ENCODE measurements around the gene ATP1A1. TPM values are rescaled to one million over a fixed set of nuclear protein-coding genes. Genes with fewer than 3 reads are reported as not detected.

The ATP1A1 gene
- total and polyA plus RNA-seq, 9 of the 15 experiments (the other 6 are each of a cell fraction or from before 2014, with no cell fraction given): 99.3 to 513 (median 234) TPM

DNA sequence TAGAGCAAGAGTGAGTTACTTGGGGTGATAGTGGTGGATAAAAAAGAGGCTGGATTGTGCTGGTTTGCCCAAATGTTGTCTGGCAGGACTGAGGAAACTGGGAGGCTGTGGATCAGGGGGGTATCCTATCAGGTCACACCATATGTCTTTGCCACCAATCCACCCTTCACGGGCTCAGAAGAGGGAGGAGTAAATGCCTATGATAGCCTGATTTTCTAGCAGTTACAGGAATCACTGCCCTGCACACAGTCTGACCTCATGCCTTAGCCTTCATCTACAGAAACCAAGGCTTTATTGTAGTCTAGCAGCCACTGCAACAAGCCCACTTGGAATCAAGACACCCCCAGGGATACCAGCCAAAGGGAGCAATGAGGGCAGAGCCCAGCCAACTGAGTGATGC is 51.8 kb downstream of the ATP1A1 start:
- Histone ChIP-seq H3K79me2 (ENCODE audit: control insufficient read depth, insufficient read depth, low read length) (no peaks in the 10 kb centered on the region), H3K4me1 (replicated peaks in 1 of 2; ENCODE audit: control insufficient read depth in 2 of 2, insufficient read depth in 2 of 2, low read length in 2 of 2) (peaks cover 14 to 24% of the 10 kb centered on the region in 2 experiments; a peak in 4 of 5 replicates), H3K9ac (ENCODE audit: insufficient read depth in 1 of 2, low read depth in 2 of 2, low read length in 2 of 2) (no peak overlapping the region), H4K20me1 (replicated peaks; ENCODE audit: control insufficient read depth, insufficient read depth, low read length) (no peaks in the 10 kb centered on the region), H3K9me3 (replicated peaks; ENCODE audit: control insufficient read depth, insufficient read depth, low read depth, low read length) (no peaks in the 10 kb centered on the region), H3K4me3 (no peak overlapping the region), H3K27me3 (ENCODE audit: control insufficient read depth in 2 of 2, insufficient read depth in 2 of 2, low read length in 2 of 2) (no peaks in the 10 kb centered on the region; a peak in 1 of 5 replicates), H3K36me3 (ENCODE audit: control insufficient read depth, insufficient read depth, low read length) (no peaks in the 10 kb centered on the region), H3K27ac (ENCODE audit: extremely low read depth, low read depth, low read length) (no peak overlapping the region), H3K9me1 (ENCODE audit: control insufficient read depth, insufficient read depth, low read length) (no peaks in the 10 kb centered on the region), H2AFZ (ENCODE audit: low read depth, low read length) (no peak overlapping the region), H3K4me2 (ENCODE audit: insufficient read depth, low read length) (no peak overlapping the region)
- ChIA-PET CTCF (ENCODE audit: low intra/inter-chr PET ratio) (no interaction called here), POLR2A (no interaction called here)
- TF ChIP-seq CBFA2T3 (IDR thresholded peaks at IDR 0.05): peak; percentile 15; the same call in 1 of the 2 replicates
- no peak for TF ChIP-seq STAT5A (IDR thresholded peaks at IDR 0.05; ENCODE audit: borderline replicate concordance, low read length)
- FAIRE-seq (no peak), DNase-seq (ENCODE audit: extremely low read depth in 1 of 4, low spot score in 3 of 4) (peak in 1 of 4 experiments; percentile 39), ATAC-seq (no peak)
- intact Hi-C loops (cut with micrococcal nuclease): no loop called here
- BruUV-seq (replicated peaks): no TSS peak
- 0% methylated on average over 1 of the region's 1 CpG for WGBS (ENCODE audit: insufficient coverage, low coverage, missing lambda C conversion rate)
- in situ Hi-C loops (cut with MboI): no loop called here

- Histone ChIP-seq H3K79me2 (ENCODE audit: control insufficient read depth, insufficient read depth, low read length) (no peaks in the 10 kb centered on the region), H3K4me2 (ENCODE audit: insufficient read depth, low read length) (no peak overlapping the region), H3K9me1 (ENCODE audit: control insufficient read depth, insufficient read depth, low read length) (no peaks in the 10 kb centered on the region), H3K27me3 (ENCODE audit: control insufficient read depth in 2 of 2, insufficient read depth in 2 of 2, low read length in 2 of 2) (no peaks in the 10 kb centered on the region; a peak in 1 of 5 replicates), H2AFZ (ENCODE audit: low read depth, low read length) (no peak overlapping the region), H4K20me1 (replicated peaks; ENCODE audit: control insufficient read depth, insufficient read depth, low read length) (no peaks in the 10 kb centered on the region), H3K36me3 (ENCODE audit: control insufficient read depth, insufficient read depth, low read length) (no peaks in the 10 kb centered on the region), H3K4me1 (replicated peaks in 1 of 2; ENCODE audit: control insufficient read depth in 2 of 2, insufficient read depth in 2 of 2, low read length in 2 of 2) (peaks cover 10 to 15% of the 10 kb centered on the region in 2 experiments; a peak in 4 of 5 replicates), H3K9ac (ENCODE audit: insufficient read depth in 1 of 2, low read depth in 2 of 2, low read length in 2 of 2) (peak overlapping the region in 1 of 2 experiments; percentile 36; a peak in 1 of 4 replicates), H3K9me3 (replicated peaks; ENCODE audit: control insufficient read depth, insufficient read depth, low read depth, low read length) (no peaks in the 10 kb centered on the region), H3K27ac (ENCODE audit: extremely low read depth, low read depth, low read length) (no peak overlapping the region), H3K4me3 (no peak overlapping the region)
- ChIA-PET POLR2A (interaction anchor here (0.6 to 1.2 kb wide), 3 partner anchors 9 to 906 kb away, joined by 3 to 6 read pairs (median 3); no protein-coding TSS in a partner anchor), CTCF (ENCODE audit: low intra/inter-chr PET ratio) (no interaction called here)
- DNase-seq (ENCODE audit: extremely low read depth in 1 of 4, low spot score in 3 of 4) (no peak), FAIRE-seq (no peak), ATAC-seq (no peak)
- no peak for TF ChIP-seq ZNF133 (CRISPR knock-in tag; IDR thresholded peaks at IDR 0.05)
- TF ChIP-seq POLR2A (conservative IDR thresholded peaks at IDR 0.05): no peak
- TF ChIP-seq ADNP (tag; IDR thresholded peaks at IDR 0.05): no peak
- peak in 1 of 3 experiments; percentile 24; a peak in 1 of 6 replicates for TF ChIP-seq ZBTB11 (CRISPR knock-in tag; IDR thresholded peaks at IDR 0.05)
- no peak for TF ChIP-seq ZNF232 (CRISPR knock-in tag; IDR thresholded peaks at IDR 0.05)
- TF ChIP-seq ZNF311 (CRISPR knock-in tag; IDR thresholded peaks at IDR 0.05): no peak
- intact Hi-C loops (cut with micrococcal nuclease) (no loop called here), in situ Hi-C loops (cut with MboI) (no loop called here)
- WGBS (ENCODE audit: insufficient coverage, low coverage, missing lambda C conversion rate): 24% methylated on average over 5 of the region's 5 CpGs
- no TSS peak for BruUV-seq (replicated peaks)
Observed at GRCh38 chr1:116425987-116426386, 52.9 kb downstream of the ATP1A1 start.
